ENCODE data around the gene NR4A1.
A peak's percentile ranks its signal among the peaks of the same experiment; 100 is the strongest.

The NR4A1 gene

DNA sequence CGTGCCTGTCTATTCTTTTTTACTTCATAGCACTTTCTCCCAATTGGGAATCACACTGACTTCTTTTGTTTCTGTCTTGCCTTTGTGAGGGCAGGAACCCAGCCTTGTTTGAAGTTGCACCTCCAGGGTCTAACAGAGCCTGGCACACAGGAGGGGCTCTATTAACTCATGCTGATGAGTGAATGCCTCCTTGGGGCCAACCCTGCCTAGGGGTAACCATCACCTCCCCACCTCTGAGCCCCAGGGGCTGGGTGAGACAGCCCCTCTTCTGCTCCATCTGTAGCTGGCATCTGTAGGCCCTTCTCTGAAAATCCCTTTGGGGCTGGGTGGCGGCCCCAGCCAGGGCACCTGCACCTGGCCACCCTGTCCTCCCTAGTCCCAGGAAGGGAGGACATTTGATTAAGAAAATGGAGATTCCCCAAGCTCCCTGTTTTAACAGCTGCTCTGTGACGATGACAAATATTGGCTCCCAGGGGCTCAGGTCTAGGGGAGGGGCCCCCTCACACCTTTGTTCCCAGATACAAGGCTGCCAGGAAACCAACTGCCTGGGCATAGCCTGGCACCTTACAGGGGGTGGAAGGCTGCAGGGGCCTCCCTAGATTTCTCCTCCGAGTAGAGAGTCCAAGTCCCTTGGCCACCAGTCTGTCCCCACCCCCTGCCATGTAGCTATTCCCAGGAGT is 32.7 kb upstream of the NR4A1 start:
- Histone ChIP-seq H3K4me1 (ENCODE audit: control insufficient read depth, insufficient read depth, low read length) (no peaks in the 10 kb centered on the region; the same call in 1 of the 2 replicates), H3K4me3 (ENCODE audit: low read depth, low read length) (no peak overlapping the region), H3K9me3 (ENCODE audit: control insufficient read depth, insufficient read depth, low read depth, low read length) (no peaks in the 10 kb centered on the region), H3K36me3 (ENCODE audit: control insufficient read depth in 2 of 2, insufficient read depth in 1 of 2, low read length in 2 of 2) (peaks cover 0 to 10% of the 10 kb centered on the region in 2 experiments; a peak in 1 of 3 replicates), H3K27ac (ENCODE audit: extremely low read depth, low read depth, low read length) (no peak overlapping the region)
- POLR2A ChIA-PET = no interaction called here
- peak; percentile 9; the same call in 1 of the 2 replicates for TF ChIP-seq ZIC2 (tag by site-specific recombination; IDR thresholded peaks at IDR 0.05)
- TF ChIP-seq GLIS1 (tag by site-specific recombination; IDR thresholded peaks at IDR 0.05) = 0 out of 2 replicates have a peak, but pooled peaks have one; percentile 7
- no peak for TF ChIP-seq ZNF624 (tag by site-specific recombination; IDR thresholded peaks at IDR 0.05)
- no peak for TF ChIP-seq KLF7 (tag by site-specific recombination; IDR thresholded peaks at IDR 0.05; ENCODE audit: borderline replicate concordance)
- CTCF ChIA-PET = interaction anchor here (0.5 to 16.1 kb wide), 7 partner anchors 12 to 124 kb away, joined by 3 to 794 read pairs (median 121); partner anchors contain the start of genes ATG101, SMIM41 and TAMALIN

DNA sequence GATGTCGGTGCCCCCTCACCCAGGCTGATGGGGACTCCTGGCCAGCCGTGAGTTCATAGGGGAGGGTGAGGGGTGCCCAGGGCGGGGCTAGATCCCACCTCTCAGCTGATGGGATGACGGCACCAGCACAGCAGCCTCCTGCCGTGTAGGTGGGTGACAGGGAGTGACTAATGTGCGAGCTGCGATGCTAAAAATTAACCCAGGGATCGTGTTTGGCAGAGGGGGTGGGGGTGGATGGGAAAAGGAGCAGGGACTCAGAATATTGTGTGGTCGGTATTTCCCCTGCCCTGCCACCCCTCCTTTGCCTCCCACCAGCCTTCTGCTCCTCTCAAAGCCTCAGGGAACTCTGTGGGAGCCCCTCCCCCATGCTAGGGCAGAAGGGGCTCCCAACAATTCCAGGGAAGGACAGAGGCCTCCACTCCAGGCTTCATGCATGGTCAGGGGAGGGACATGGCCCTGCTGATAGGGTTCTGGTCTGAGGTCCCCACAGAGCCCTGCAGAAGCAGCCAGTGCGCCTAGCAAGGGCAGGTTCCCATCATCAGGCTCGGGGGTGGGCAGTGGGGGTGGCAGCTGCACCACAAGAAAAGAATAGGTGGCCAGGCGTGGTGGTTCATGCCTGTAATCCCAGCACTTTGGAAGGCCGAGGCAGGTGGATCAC is 32.0 kb upstream of the NR4A1 start:
- Histone ChIP-seq H3K4me1 (ENCODE audit: control insufficient read depth, insufficient read depth, low read length) (no peaks in the 10 kb centered on the region; the same call in 1 of the 2 replicates), H3K27ac (ENCODE audit: extremely low read depth, low read depth, low read length) (no peak overlapping the region), H3K9me3 (ENCODE audit: control insufficient read depth, insufficient read depth, low read depth, low read length) (no peaks in the 10 kb centered on the region), H3K36me3 (ENCODE audit: control insufficient read depth in 2 of 2, insufficient read depth in 1 of 2, low read length in 2 of 2) (peaks cover 0 to 4% of the 10 kb centered on the region in 2 experiments; a peak in 1 of 3 replicates), H3K4me3 (ENCODE audit: low read depth, low read length) (no peak overlapping the region)
- TF ChIP-seq ZIC2 (tag by site-specific recombination; IDR thresholded peaks at IDR 0.05) (peak; percentile 45), ZFHX2 (tag by site-specific recombination; conservative IDR thresholded peaks at IDR 0.05) (peak; percentile 91), ZFP69B (tag by site-specific recombination; IDR thresholded peaks at IDR 0.05) (no peak), ZNF175 (tag by site-specific recombination; IDR thresholded peaks at IDR 0.05) (no peak), EGR2 (tag by site-specific recombination; IDR thresholded peaks at IDR 0.05; ENCODE audit: low read depth) (peak; percentile 88)
- TF ChIP-seq, protein P1, sequence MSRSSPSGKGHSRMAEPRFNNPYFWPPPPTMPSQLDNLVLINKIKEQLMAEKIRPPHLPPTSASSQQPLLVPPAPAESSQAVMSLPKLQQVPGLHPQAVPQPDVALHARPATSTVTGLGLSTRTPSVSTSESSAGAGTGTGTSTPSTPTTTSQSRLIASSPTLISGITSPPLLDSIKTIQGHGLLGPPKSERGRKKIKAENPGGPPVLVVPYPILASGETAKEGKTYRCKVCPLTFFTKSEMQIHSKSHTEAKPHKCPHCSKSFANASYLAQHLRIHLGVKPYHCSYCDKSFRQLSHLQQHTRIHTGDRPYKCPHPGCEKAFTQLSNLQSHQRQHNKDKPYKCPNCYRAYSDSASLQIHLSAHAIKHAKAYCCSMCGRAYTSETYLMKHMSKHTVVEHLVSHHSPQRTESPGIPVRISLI (tag by site-specific recombination; IDR thresholded peaks at IDR 0.05) = no peak
- TF ChIP-seq, protein P2, sequence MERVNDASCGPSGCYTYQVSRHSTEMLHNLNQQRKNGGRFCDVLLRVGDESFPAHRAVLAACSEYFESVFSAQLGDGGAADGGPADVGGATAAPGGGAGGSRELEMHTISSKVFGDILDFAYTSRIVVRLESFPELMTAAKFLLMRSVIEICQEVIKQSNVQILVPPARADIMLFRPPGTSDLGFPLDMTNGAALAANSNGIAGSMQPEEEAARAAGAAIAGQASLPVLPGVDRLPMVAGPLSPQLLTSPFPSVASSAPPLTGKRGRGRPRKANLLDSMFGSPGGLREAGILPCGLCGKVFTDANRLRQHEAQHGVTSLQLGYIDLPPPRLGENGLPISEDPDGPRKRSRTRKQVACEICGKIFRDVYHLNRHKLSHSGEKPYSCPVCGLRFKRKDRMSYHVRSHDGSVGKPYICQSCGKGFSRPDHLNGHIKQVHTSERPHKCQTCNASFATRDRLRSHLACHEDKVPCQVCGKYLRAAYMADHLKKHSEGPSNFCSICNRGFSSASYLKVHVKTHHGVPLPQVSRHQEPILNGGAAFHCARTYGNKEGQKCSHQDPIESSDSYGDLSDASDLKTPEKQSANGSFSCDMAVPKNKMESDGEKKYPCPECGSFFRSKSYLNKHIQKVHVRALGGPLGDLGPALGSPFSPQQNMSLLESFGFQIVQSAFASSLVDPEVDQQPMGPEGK (tag by site-specific recombination; IDR thresholded peaks at IDR 0.05) = 0 out of 2 replicates have a peak, but pooled peaks have one; percentile 12
- TF ChIP-seq, protein P3, sequence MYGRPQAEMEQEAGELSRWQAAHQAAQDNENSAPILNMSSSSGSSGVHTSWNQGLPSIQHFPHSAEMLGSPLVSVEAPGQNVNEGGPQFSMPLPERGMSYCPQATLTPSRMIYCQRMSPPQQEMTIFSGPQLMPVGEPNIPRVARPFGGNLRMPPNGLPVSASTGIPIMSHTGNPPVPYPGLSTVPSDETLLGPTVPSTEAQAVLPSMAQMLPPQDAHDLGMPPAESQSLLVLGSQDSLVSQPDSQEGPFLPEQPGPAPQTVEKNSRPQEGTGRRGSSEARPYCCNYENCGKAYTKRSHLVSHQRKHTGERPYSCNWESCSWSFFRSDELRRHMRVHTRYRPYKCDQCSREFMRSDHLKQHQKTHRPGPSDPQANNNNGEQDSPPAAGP (tag by site-specific recombination; IDR thresholded peaks at IDR 0.05) = peak; percentile 47
- ChIA-PET CTCF (interaction anchor here (0.5 to 16.1 kb wide), 10 partner anchors 13 to 589 kb away, joined by 3 to 794 read pairs (median 5); partner anchors contain the start of genes ATG101, SMIM41 and TAMALIN), POLR2A (interaction anchor here (1.1 to 1.8 kb wide), 3 partner anchors 13 to 27 kb away, joined by 4 to 8 read pairs (median 5); partner anchors contain the start of gene TAMALIN)

DNA sequence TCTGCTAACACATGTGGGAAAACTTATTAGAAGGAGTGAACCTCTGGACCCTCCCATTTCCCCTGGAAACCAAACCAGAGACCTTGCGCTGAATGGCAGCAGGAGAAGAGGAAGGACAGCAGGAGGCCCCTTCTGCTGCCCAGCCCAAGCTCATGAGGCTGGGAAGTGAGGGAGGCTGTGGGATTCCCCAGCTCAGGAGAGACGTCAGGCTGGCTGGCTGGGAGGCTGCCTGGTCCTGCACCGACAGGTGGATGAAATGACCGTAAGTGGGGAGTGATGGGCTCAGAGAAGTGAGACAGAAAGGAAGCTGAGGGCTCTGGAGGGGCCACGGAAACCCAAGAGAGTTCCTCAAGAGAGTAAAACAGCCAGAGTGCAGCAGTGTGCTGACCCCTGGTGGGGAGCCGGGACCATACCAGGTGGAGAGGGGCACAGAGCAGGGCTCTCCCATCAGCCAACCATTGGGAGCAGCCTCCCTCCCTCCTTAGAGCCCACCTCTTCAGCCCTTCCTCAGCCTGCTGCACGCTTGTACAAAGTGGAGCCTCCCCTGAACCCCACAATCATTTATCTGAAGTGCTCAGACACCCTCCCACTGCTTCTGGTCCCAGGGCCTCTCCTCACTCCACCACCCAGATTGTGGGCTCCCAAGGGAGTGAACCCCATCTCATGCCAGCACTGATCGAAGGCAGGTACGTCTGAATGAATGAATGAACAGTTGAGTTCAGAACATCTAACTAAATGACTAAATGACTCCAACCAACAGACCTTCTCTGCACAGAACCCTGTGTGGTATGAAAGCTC is 30.5 kb upstream of the NR4A1 start:
- Histone ChIP-seq H3K4me3 (ENCODE audit: low read depth, low read length) (no peak overlapping the region), H3K36me3 (ENCODE audit: control insufficient read depth in 2 of 2, insufficient read depth in 1 of 2, low read length in 2 of 2) (no peaks in the 10 kb centered on the region), H3K4me1 (ENCODE audit: control insufficient read depth, insufficient read depth, low read length) (no peaks in the 10 kb centered on the region; the same call in 1 of the 2 replicates), H3K27ac (ENCODE audit: extremely low read depth, low read depth, low read length) (no peak overlapping the region), H3K9me3 (ENCODE audit: control insufficient read depth, insufficient read depth, low read depth, low read length) (no peaks in the 10 kb centered on the region)
- POLR2A ChIA-PET = interaction anchor here (0.5 to 1.8 kb wide), 5 partner anchors 11 to 688 kb away, joined by 3 to 8 read pairs (median 4); partner anchors contain the start of gene TAMALIN
- CTCF ChIA-PET = interaction anchor here (0.6 to 16.1 kb wide), 32 partner anchors 8 to 864 kb away, joined by 3 to 794 read pairs (median 4); partner anchors contain the start of genes ATG101, NR4A1, SMIM41 and TAMALIN
- TF ChIP-seq ZFP41 (tag by site-specific recombination; IDR thresholded peaks at IDR 0.05; ENCODE audit: borderline replicate concordance) = no peak
- TF ChIP-seq ZNF544 (tag by site-specific recombination; IDR thresholded peaks at IDR 0.05) = no peak
- peak; percentile 84 for TF ChIP-seq ZNF341 (tag by site-specific recombination; IDR thresholded peaks at IDR 0.05; ENCODE audit: low read depth)
- peak; percentile 5; the same call in 1 of the 2 replicates for TF ChIP-seq GLIS1 (tag by site-specific recombination; IDR thresholded peaks at IDR 0.05)
- TF ChIP-seq KLF16 (tag by site-specific recombination; IDR thresholded peaks at IDR 0.05) = no peak
- TF ChIP-seq, protein P2 (tag by site-specific recombination; IDR thresholded peaks at IDR 0.05) = peak; percentile 47
- no peak for TF ChIP-seq ZNF146 (tag by site-specific recombination; IDR thresholded peaks at IDR 0.05)
- no peak for TF ChIP-seq ZNF140 (tag by site-specific recombination; IDR thresholded peaks at IDR 0.05)
- 0 out of 2 replicates have a peak, but pooled peaks have one; percentile 31 for TF ChIP-seq SCRT2 (tag by site-specific recombination; IDR thresholded peaks at IDR 0.05)
- peak; percentile 51; the same call in 1 of the 2 replicates for TF ChIP-seq ZBTB8A (tag by site-specific recombination; IDR thresholded peaks at IDR 0.05)
- no peak for TF ChIP-seq ZNF677 (tag by site-specific recombination; IDR thresholded peaks at IDR 0.05)
- TF ChIP-seq ZNF366 (tag by site-specific recombination; conservative IDR thresholded peaks at IDR 0.05) = 0 out of 2 replicates have a peak, but pooled peaks have one; percentile 9
